Activated CD8-positive, alpha-beta T cell treated with anti-CD3 and anti-CD28 coated beads for 36 hours (primary cell): ENCODE results near the gene PF4V1. TPM values are rescaled to one million over a fixed set of nuclear protein-coding genes. Genes with fewer than 3 reads are reported as not detected.

Experiments used
- ATAC-seq: fragments of 200-7000 bp; cut with Tn5 transposase; one replicate; pipeline ENCODE4 v1.10.0; 2021; ENCODE audit warnings: mild to moderate bottlenecking, moderate library complexity
- CTCF ChIA-PET: fragments of 350-600 bp; sonication (Branson Sonifier 250); formaldehyde crosslinking; loops from one replicate; lab custom pipeline; 2021; ENCODE audit warnings: antibody characterized with exemption; lab: Charles Lee
- POLR2A ChIA-PET: fragments of 350-600 bp; sonication (Branson Sonifier 250); formaldehyde crosslinking; loops from one replicate; lab custom pipeline; 2021; ENCODE audit warnings: antibody characterized with exemption; lab: Charles Lee
- DNase-seq: peaks from one replicate; pipeline ENCODE4 v3.0.0-alpha.2; 2020
- H3K27ac Mint-ChIP-seq: one replicate; pipeline ENCODE4 v1.8.0; 2021; ENCODE audit warnings: mild to moderate bottlenecking, mixed read lengths
- H3K27me3 Mint-ChIP-seq: one replicate; pipeline ENCODE4 v1.8.0; 2021; ENCODE audit warnings: mixed read lengths
- H3K36me3 Mint-ChIP-seq: one replicate; pipeline ENCODE4 v1.8.0; 2021; ENCODE audit warnings: low read depth, mixed read lengths
- H3K4me1 Mint-ChIP-seq: one replicate; pipeline ENCODE4 v1.8.0; 2021; ENCODE audit warnings: low read depth, mixed read lengths
- H3K4me3 Mint-ChIP-seq: one replicate; pipeline ENCODE4 v1.8.0; 2021; ENCODE audit warnings: mild to moderate bottlenecking, moderate library complexity, mixed read lengths
- H3K9me3 Mint-ChIP-seq: one replicate; pipeline ENCODE4 v1.8.0; 2021; ENCODE audit warnings: mixed read lengths
- intact Hi-C: fragments of 100-400 bp; cut with micrococcal nuclease; formaldehyde crosslinking; loops from one replicate; pipeline ENCODE4 v1.10.0; 2022
- total RNA-seq, 2 experiments: library from RNA; stranded (reverse); gene quantifications; one replicate each; pipeline ENCODE4 v1.2.3, GENCODE V29; 2021
- TF ChIP-seq, protein P1 (sequence below): fragments of 200-600 bp; IDR thresholded peaks from one replicate; pipeline ENCODE4 v1.8.0; 2022; ENCODE audit warnings: antibody characterized with exemption, mild to moderate bottlenecking

PF4V1 gene
- total RNA-seq, 2 experiments from 2014 or later, result not detected

DNA sequence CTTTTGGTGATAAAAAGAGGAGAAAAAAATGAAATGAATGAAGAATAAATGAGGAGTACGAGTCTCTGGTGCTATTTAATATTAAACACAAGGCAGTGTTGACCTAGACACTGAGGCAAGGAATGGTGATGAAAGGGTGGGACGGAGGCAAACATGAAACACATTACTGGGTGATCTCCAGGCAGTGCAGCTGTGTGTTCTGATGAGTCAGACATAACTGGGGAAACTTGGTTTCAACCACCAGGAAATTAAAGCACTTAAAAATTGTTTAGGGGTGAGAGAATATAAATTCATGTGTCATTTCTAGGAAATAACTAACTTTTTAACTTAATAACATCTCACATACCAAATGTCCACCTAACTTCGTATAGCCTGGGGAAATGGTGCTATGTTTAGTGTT is 36.3 kb upstream of the PF4V1 start:
- TF ChIP-seq, protein P1, sequence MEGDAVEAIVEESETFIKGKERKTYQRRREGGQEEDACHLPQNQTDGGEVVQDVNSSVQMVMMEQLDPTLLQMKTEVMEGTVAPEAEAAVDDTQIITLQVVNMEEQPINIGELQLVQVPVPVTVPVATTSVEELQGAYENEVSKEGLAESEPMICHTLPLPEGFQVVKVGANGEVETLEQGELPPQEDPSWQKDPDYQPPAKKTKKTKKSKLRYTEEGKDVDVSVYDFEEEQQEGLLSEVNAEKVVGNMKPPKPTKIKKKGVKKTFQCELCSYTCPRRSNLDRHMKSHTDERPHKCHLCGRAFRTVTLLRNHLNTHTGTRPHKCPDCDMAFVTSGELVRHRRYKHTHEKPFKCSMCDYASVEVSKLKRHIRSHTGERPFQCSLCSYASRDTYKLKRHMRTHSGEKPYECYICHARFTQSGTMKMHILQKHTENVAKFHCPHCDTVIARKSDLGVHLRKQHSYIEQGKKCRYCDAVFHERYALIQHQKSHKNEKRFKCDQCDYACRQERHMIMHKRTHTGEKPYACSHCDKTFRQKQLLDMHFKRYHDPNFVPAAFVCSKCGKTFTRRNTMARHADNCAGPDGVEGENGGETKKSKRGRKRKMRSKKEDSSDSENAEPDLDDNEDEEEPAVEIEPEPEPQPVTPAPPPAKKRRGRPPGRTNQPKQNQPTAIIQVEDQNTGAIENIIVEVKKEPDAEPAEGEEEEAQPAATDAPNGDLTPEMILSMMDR, result no peak
- POLR2A ChIA-PET, result no interaction called here
- H3K36me3 Mint-ChIP-seq, result no peaks in the 10 kb centered on the region
- no peak overlapping the region for H3K27ac Mint-ChIP-seq
- no peak overlapping the region for H3K4me3 Mint-ChIP-seq
- intact Hi-C loops, result no loop called here
- ATAC-seq (no peak), DNase-seq (no peak)
- CTCF ChIA-PET, result no interaction called here
- H3K9me3 Mint-ChIP-seq, result no peaks in the 10 kb centered on the region
- H3K4me1 Mint-ChIP-seq, result no peaks in the 10 kb centered on the region
- no peaks in the 10 kb centered on the region for H3K27me3 Mint-ChIP-seq

DNA sequence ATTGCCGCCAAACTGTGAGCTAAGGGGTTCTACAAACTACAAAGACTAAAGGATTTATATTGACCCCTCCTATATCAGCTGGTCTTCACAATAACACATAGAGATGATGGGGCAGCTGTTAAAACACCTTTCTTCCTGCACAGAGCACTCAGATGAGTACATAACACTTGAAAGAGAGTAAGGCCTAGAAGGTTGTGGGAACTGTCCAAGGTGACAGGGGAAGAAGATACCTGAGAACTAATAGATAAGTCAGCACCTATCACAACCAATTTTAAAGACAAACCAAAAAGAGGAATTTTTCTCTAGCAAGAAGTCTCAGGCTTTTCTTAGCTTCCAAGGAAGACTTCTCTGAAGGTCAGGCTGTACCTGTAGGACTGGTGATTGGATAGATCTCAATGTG is 35.8 kb upstream of the PF4V1 start:
- TF ChIP-seq, protein P1, result no peak
- ATAC-seq (no peak), DNase-seq (no peak)
- CTCF ChIA-PET, result no interaction called here
- Mint-ChIP-seq H3K27me3 (no peaks in the 10 kb centered on the region), H3K4me1 (no peaks in the 10 kb centered on the region), H3K36me3 (no peaks in the 10 kb centered on the region), H3K27ac (no peak overlapping the region), H3K9me3 (no peaks in the 10 kb centered on the region), H3K4me3 (no peak overlapping the region)
- intact Hi-C loops, result no loop called here
- POLR2A ChIA-PET, result no interaction called here

DNA sequence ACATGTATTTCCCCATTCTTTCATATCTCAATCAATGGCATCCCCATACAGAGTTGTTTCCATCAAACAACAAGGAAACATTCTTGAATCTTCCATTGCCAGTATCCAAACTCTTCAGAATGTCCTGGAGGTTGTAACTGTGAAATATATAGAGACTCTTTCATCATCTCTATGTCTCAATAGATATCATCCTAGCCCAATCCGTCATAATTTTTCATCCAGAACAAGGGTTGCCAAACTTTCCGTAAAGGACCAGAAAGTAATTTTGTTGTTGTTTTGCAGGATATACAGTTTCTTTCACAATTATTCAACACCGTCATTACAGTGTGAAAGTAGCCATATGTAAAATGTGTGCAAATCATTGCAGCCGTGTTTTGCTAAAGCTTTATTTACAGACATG is 31.8 kb upstream of the PF4V1 start:
- intact Hi-C loops, result no loop called here
- no peaks in the 10 kb centered on the region for H3K27me3 Mint-ChIP-seq
- H3K4me1 Mint-ChIP-seq, result no peaks in the 10 kb centered on the region
- DNase-seq (no peak), ATAC-seq (no peak)
- no peaks in the 10 kb centered on the region for H3K36me3 Mint-ChIP-seq
- POLR2A ChIA-PET, result no interaction called here
- no peak overlapping the region for H3K27ac Mint-ChIP-seq
- CTCF ChIA-PET, result no interaction called here
- H3K4me3 Mint-ChIP-seq, result no peak overlapping the region
- TF ChIP-seq, protein P1, result no peak
- H3K9me3 Mint-ChIP-seq, result no peaks in the 10 kb centered on the region

DNA sequence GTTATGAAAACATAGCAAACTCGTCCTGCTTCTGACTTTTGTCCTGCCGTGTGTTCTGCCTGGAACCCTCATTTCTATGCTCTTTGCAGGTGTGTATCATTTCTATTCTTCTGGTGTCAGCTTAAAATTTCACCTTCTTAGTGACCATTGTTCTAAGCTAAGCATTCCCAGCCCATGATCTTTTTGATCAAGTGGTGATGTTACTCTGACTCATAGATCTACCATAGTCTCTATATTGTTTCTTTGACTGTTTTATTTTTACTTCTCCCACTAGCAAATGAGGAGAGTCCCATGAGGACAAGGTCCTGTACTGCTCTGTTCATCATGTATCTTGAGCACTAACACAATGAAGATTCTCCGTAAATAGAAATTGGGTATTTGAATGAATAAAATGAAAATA is 30.7 kb upstream of the PF4V1 start:
- ATAC-seq (no peak), DNase-seq (no peak)
- TF ChIP-seq, protein P1, result no peak
- ChIA-PET POLR2A (no interaction called here), CTCF (no interaction called here)
- no peaks in the 10 kb centered on the region for H3K9me3 Mint-ChIP-seq
- H3K4me3 Mint-ChIP-seq, result no peak overlapping the region
- H3K27ac Mint-ChIP-seq, result no peak overlapping the region
- no peaks in the 10 kb centered on the region for H3K4me1 Mint-ChIP-seq
- no peaks in the 10 kb centered on the region for H3K36me3 Mint-ChIP-seq
- intact Hi-C loops, result no loop called here
- no peaks in the 10 kb centered on the region for H3K27me3 Mint-ChIP-seq

DNA sequence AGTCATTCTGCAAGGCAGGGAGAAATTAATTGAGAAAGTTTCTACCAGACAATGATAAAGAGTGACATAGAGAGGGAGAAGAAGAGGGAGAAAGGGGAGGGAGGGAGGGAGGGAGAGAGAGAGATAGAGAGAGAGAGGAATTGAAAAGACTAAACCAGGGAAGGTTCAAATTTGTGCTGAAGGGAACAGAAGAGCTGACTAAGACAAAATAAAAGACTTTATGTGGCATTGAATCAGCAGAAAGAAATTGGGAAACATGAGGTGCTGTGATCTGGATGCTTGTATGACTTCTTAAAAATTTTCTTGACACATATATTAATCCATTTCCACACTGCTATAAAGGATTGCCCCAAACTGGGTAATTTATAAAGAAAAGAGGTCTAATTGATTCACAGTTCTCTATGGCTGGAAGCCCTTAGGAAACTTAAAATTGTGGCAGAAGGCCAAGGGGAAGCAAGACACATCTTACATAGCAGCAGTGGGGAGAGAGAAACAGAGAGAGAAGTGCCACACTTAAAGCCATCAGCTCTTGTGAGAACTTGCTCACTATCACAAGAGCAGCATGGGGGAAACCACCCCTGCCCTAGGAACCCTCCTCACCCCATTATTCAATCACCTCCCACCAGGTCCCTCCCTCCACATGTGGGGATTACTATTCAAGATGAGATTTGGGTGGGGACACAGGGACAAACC is 30.1 kb upstream of the PF4V1 start:
- ChIA-PET POLR2A (no interaction called here), CTCF (no interaction called here)
- ATAC-seq (no peak), DNase-seq (no peak)
- Mint-ChIP-seq H3K9me3 (no peaks in the 10 kb centered on the region), H3K27ac (no peak overlapping the region), H3K4me3 (no peak overlapping the region), H3K36me3 (no peaks in the 10 kb centered on the region), H3K4me1 (no peaks in the 10 kb centered on the region), H3K27me3 (no peaks in the 10 kb centered on the region)
- TF ChIP-seq, protein P1, result no peak
- intact Hi-C loops, result no loop called here
